Kidney (tissue), 14 donors: ENCODE results near the gene IGF2BP3. TPM values are rescaled to one million over a fixed set of nuclear protein-coding genes. Genes with fewer than 3 reads are reported as not detected.
"Not testable (repeated sequence)": the region's sequence is repeated elsewhere in the genome, so short reads cannot be mapped to it uniquely, and the experiment has no call there.

Experiments used
- DNase-seq, 5 donors: peaks; one replicate each; pipeline ENCODE4 v3.0.0-alpha.2; 2013 to 2020
- FAIRE-seq: peaks from 2 replicates; lab custom pipeline; 2012; peaks lifted over from hg19 to GRCh38; lab: Jason Lieb, UNC
- H3K27ac ChIP-seq, 2 donors: one replicate each; pipeline ENCODE4 v1.7.0; 2013; ENCODE audit warnings: low read depth in 2 of 2, low read length in 2 of 2, inconsistent platforms in 1 of 2
- H3K27me3 ChIP-seq: one replicate; pipeline ENCODE4 v1.7.1; 2013; ENCODE audit warnings: low read length, inconsistent platforms; ENCODE audit not compliant: control insufficient read depth, insufficient read depth
- H3K36me3 ChIP-seq, 3 donors: one replicate each; pipeline versions ENCODE4 v1.7.0 to v1.7.1; 2013; ENCODE audit warnings: low read length in 3 of 3, control low read depth in 1 of 3, inconsistent platforms in 1 of 3; ENCODE audit not compliant: insufficient read depth in 3 of 3, control insufficient read depth in 2 of 3
- H3K4me1 ChIP-seq, 3 donors: one replicate each; pipeline versions ENCODE4 v1.7.0 to v1.7.1; 2013; ENCODE audit warnings: low read length in 3 of 3, inconsistent platforms in 1 of 3, low read depth in 1 of 3; ENCODE audit not compliant: control insufficient read depth in 2 of 3, insufficient read depth in 2 of 3
- H3K4me3 ChIP-seq, 3 donors: one replicate each; pipeline versions ENCODE4 v1.7.0 to v1.8.1; 2013; ENCODE audit warnings: low read length in 3 of 3, control low read depth in 1 of 3, inconsistent platforms in 1 of 3
- H3K9ac ChIP-seq, 3 donors: one replicate each; pipeline versions ENCODE4 v1.7.0 to v1.7.1; 2013; ENCODE audit warnings: low read length in 3 of 3, control low read depth in 1 of 3, inconsistent platforms in 1 of 3
- H3K9me3 ChIP-seq, 3 donors: one replicate each; pipeline versions ENCODE4 v1.7.0 to v1.7.1; 2013; ENCODE audit warnings: low read length in 3 of 3, control low read depth in 1 of 3, inconsistent platforms in 1 of 3; ENCODE audit not compliant: control insufficient read depth in 2 of 3, insufficient read depth in 1 of 3
- CTCF ChIP-seq: IDR thresholded peaks from 3 replicates; pipeline ENCODE4 v1.5.1; 2012; ENCODE audit warnings: mild to moderate bottlenecking, moderate library complexity, borderline replicate concordance; ENCODE audit not compliant: insufficient read depth; ENCODE audit errors: extremely low read depth
- intact Hi-C: fragments of 100-400 bp; cut with DNase I; formaldehyde crosslinking; loops from one replicate; pipeline ENCODE4 v1.11.1; 2022
- polyA plus RNA-seq: library from polyadenylated mRNA; stranded (reverse); fragments of 350-450 nt; fragmentation: Illumina TruSeq; extraction: RNeasy Lipid Tissue Mini Kit (QIAGEN cat#74804); gene quantifications from one replicate; pipeline ENCODE4 v1.2.3, GENCODE V29; 2014; ENCODE audit warnings: low read depth, low replicate concordance; ENCODE audit not compliant: insufficient read depth
- total RNA-seq: library from RNA; stranded (reverse); fragmentation: NEBNext Ultra II Directional; extraction: Animal tissue kit (Norgen Biotek cat#: 25700); gene quantifications from one replicate; pipeline ENCODE4 v1.2.1, GENCODE V29; 2021
- donor health status: control.
- donor health status: control.
- donor health status: control.
- donor health status: control.
- donor health status: control.
- donor health status: DM: yes; HTN: yes; CAD: no.
- donor health status: Normal renal cell carcinoma (clear cell type).

Gene IGF2BP3
- total and polyA plus RNA-seq, 2 donors from 2014 or later, result 0.85 TPM; not detected in 1

GRCh38 chr7:23331132-23331531 is 139.2 kb downstream of the IGF2BP3 start:
- TF ChIP-seq CTCF, result no peak
- FAIRE-seq (no peak), DNase-seq (no peak)
- Histone ChIP-seq H3K36me3 (no peaks in the 10 kb centered on the region), H3K4me3 (no peak overlapping the region), H3K27ac (no peak overlapping the region), H3K9ac (no peak overlapping the region), H3K9me3 (no peaks in the 10 kb centered on the region), H3K27me3 (no peaks in the 10 kb centered on the region), H3K4me1 (no peaks in the 10 kb centered on the region)
- intact Hi-C loops, result no loop called here

GRCh38 chr7:23315366-23315765 is 154.9 kb downstream of the IGF2BP3 start:
- FAIRE-seq (no peak), DNase-seq (no peak)
- no peak overlapping the region for H3K27ac ChIP-seq
- H3K9me3 ChIP-seq, result no peaks in the 10 kb centered on the region
- no peak for TF ChIP-seq CTCF
- H3K4me1 ChIP-seq, result no peaks in the 10 kb centered on the region
- H3K9ac ChIP-seq, result no peak overlapping the region
- peaks cover 0 to 3% (median 2%) of the 10 kb centered on the region in 3 donors for H3K36me3 ChIP-seq
- H3K4me3 ChIP-seq, result no peak overlapping the region
- intact Hi-C loops, result no loop called here
- no peaks in the 10 kb centered on the region for H3K27me3 ChIP-seq

- FAIRE-seq, H3K4me1 ChIP-seq, DNase-seq, H3K9ac ChIP-seq, intact Hi-C loops, H3K9me3 ChIP-seq, H3K27me3 ChIP-seq, H3K27ac ChIP-seq, H3K4me3 ChIP-seq: not testable (repeated sequence)
- peaks cover 2 to 21% (median 10%) of the 10 kb centered on the region in 3 donors for H3K36me3 ChIP-seq
Observed at GRCh38 chr7:23312141-23312540, 158.2 kb downstream of the IGF2BP3 start.

- FAIRE-seq, result no peak
- no peak for TF ChIP-seq CTCF
- Histone ChIP-seq H3K9ac (no peak overlapping the region), H3K4me1 (no peaks in the 10 kb centered on the region), H3K9me3 (no peaks in the 10 kb centered on the region), H3K27ac (no peak overlapping the region), H3K4me3 (no peak overlapping the region), H3K36me3 (peaks cover 2 to 21% (median 10%) of the 10 kb centered on the region in 3 donors), H3K27me3 (no peaks in the 10 kb centered on the region)
- intact Hi-C loops, result no loop called here
- no peak for DNase-seq
Observed at GRCh38 chr7:23308754-23309153, 161.5 kb downstream of the IGF2BP3 start.
